DOHH2 (cell line): ENCODE data around the gene NPS.

Experiments
- H3F3A ChIP-seq: fragments of 200-600 bp; sonication (generic), shearing (Covaris generic); 2 replicates; pipeline ENCODE4 v1.6.0; 2016; ENCODE audit warnings: antibody characterized with exemption, mild to moderate bottlenecking; ENCODE audit not compliant: control insufficient read depth, insufficient read depth
- H3K27ac ChIP-seq: fragments of 200-600 bp; sonication (generic); 2 replicates; pipeline ENCODE4 v1.5.1; 2014; ENCODE audit warnings: low read depth, mild to moderate bottlenecking, low read length, moderate library complexity
- H3K27me3 ChIP-seq: fragments of 200-600 bp; sonication (generic); 2 replicates; pipeline ENCODE4 v1.6.1; 2014; ENCODE audit warnings: mild to moderate bottlenecking, low read length, mixed read lengths; ENCODE audit not compliant: control insufficient read depth
- H3K36me3 ChIP-seq: fragments of 200-600 bp; sonication (generic); 2 replicates; pipeline ENCODE4 v1.6.1; 2014; ENCODE audit warnings: mild to moderate bottlenecking, low read length, moderate library complexity, mixed read lengths; ENCODE audit not compliant: control insufficient read depth
- H3K4me1 ChIP-seq: fragments of 200-600 bp; sonication (generic); 2 replicates; pipeline ENCODE4 v1.6.1; 2014; ENCODE audit warnings: mild to moderate bottlenecking, low read length, mixed read lengths; ENCODE audit not compliant: control insufficient read depth
- H3K4me2 ChIP-seq: fragments of 200-600 bp; sonication (generic); 2 replicates; pipeline ENCODE4 v1.6.0; 2014; ENCODE audit warnings: mild to moderate bottlenecking, low read length, moderate library complexity
- H3K4me3 ChIP-seq: fragments of 200-600 bp; sonication (generic); 2 replicates; pipeline ENCODE4 v1.5.1; 2014; ENCODE audit warnings: mild to moderate bottlenecking, low read length, mixed read lengths
- H3K79me2 ChIP-seq: fragments of 200-600 bp; sonication (generic); 2 replicates; pipeline ENCODE4 v1.6.1; 2014; ENCODE audit warnings: mild to moderate bottlenecking, low read length, mixed read lengths; ENCODE audit not compliant: control insufficient read depth
- H3K9me2 ChIP-seq: fragments of 200-600 bp; sonication (generic); replicated peaks from 2 replicates; pipeline ENCODE4 v1.6.1; 2014; ENCODE audit warnings: mild to moderate bottlenecking, low read length, mixed read lengths; ENCODE audit not compliant: control insufficient read depth
- H3K9me3 ChIP-seq: fragments of 200-600 bp; sonication (generic); 2 replicates; pipeline ENCODE4 v1.6.1; 2014; ENCODE audit warnings: antibody characterized with exemption, low read length, mixed read lengths; ENCODE audit not compliant: control insufficient read depth, insufficient read depth
- H4K20me1 ChIP-seq: fragments of 200-600 bp; sonication (generic); 2 replicates; pipeline ENCODE4 v1.6.0; 2014; ENCODE audit warnings: low read depth, mild to moderate bottlenecking, antibody characterized with exemption, low read length, moderate library complexity; ENCODE audit not compliant: control insufficient read depth, insufficient read depth
- CTCF ChIP-seq: fragments of 200-600 bp; sonication (generic); IDR thresholded peaks from one replicate; pipeline ENCODE4 v1.5.1; 2014; ENCODE audit warnings: antibody characterized with exemption, mild to moderate bottlenecking, low read depth, low read length; ENCODE audit not compliant: poor library complexity, severe bottlenecking
- EZH2phosphoT487 ChIP-seq: fragments of 200-600 bp; sonication (generic); IDR thresholded peaks from 2 replicates; pipeline ENCODE4 v1.6.1; 2017; ENCODE audit warnings: borderline replicate concordance, mild to moderate bottlenecking, antibody characterized with exemption, low read length, moderate library complexity, mixed read lengths

The NPS gene

GRCh38 chr10:127549009-127549408, at the start of gene NPS:
NPS (plus strand) TSS chr10:127549309; CDS start chr10:127549369, 60 bp downstream.
- no peaks in the 10 kb centered on the region for H3K9me2 ChIP-seq
- no peaks in the 10 kb centered on the region for H3K36me3 ChIP-seq
- H3K27me3 ChIP-seq, result no peaks in the 10 kb centered on the region
- TF ChIP-seq CTCF (no peak), EZH2phosphoT487 (no peak)
- H3K9me3 ChIP-seq, result no peaks in the 10 kb centered on the region
- no peaks in the 10 kb centered on the region for H3K79me2 ChIP-seq
- H3K4me2 ChIP-seq, result no peak within 1 kb of the TSS
- H3K4me3 ChIP-seq, result no peak within 1 kb of the TSS
- no peaks in the 10 kb centered on the region for H3F3A ChIP-seq
- H4K20me1 ChIP-seq, result no peaks in the 10 kb centered on the region
- H3K27ac ChIP-seq, result no peak within 1 kb of the TSS
- no peaks in the 10 kb centered on the region for H3K4me1 ChIP-seq

- H3K4me2 ChIP-seq, result no peak overlapping the region
- no peaks in the 10 kb centered on the region for H3K4me1 ChIP-seq
- no peaks in the 10 kb centered on the region for H3F3A ChIP-seq
- H3K9me2 ChIP-seq, result no peaks in the 10 kb centered on the region
- no peak overlapping the region for H3K4me3 ChIP-seq
- H3K27me3 ChIP-seq, result no peaks in the 10 kb centered on the region
- no peaks in the 10 kb centered on the region for H3K9me3 ChIP-seq
- no peaks in the 10 kb centered on the region for H4K20me1 ChIP-seq
- TF ChIP-seq EZH2phosphoT487 (no peak), CTCF (no peak)
- H3K27ac ChIP-seq, result no peak overlapping the region
- no peaks in the 10 kb centered on the region for H3K79me2 ChIP-seq
- no peaks in the 10 kb centered on the region for H3K36me3 ChIP-seq
These were observed 49.0 kb upstream of the NPS start for GRCh38 chr10:127500127-127500526.

GRCh38 chr10:127506094-127506493, 43.0 kb upstream of the NPS start:
- Histone ChIP-seq H3K79me2 (no peaks in the 10 kb centered on the region), H3K36me3 (no peaks in the 10 kb centered on the region), H3K27ac (no peak overlapping the region), H3K27me3 (no peaks in the 10 kb centered on the region), H3K4me1 (no peaks in the 10 kb centered on the region), H3K4me2 (no peak overlapping the region), H3F3A (no peaks in the 10 kb centered on the region), H3K4me3 (no peak overlapping the region), H4K20me1 (no peaks in the 10 kb centered on the region), H3K9me2 (no peaks in the 10 kb centered on the region), H3K9me3 (no peaks in the 10 kb centered on the region)
- no peak for TF ChIP-seq CTCF
- no peak for TF ChIP-seq EZH2phosphoT487

GRCh38 chr10:127522298-127522697, 26.8 kb upstream of the NPS start:
- no peaks in the 10 kb centered on the region for H3K79me2 ChIP-seq
- TF ChIP-seq EZH2phosphoT487, result no peak
- no peak for TF ChIP-seq CTCF
- H3F3A ChIP-seq, result no peaks in the 10 kb centered on the region
- H3K36me3 ChIP-seq, result no peaks in the 10 kb centered on the region
- H3K27me3 ChIP-seq, result no peaks in the 10 kb centered on the region
- H3K4me1 ChIP-seq, result no peaks in the 10 kb centered on the region
- H3K27ac ChIP-seq, result no peak overlapping the region
- H3K9me3 ChIP-seq, result no peaks in the 10 kb centered on the region
- no peak overlapping the region for H3K4me2 ChIP-seq
- H3K4me3 ChIP-seq, result no peak overlapping the region
- H4K20me1 ChIP-seq, result no peaks in the 10 kb centered on the region
- H3K9me2 ChIP-seq, result no peaks in the 10 kb centered on the region
